Thyroid gland (tissue), 4 donors: ENCODE results near the gene RGL3. TPM values are rescaled to one million over a fixed set of nuclear protein-coding genes. Genes with fewer than 3 reads are reported as not detected.

Source experiments
- DNase-seq, 2 donors: peaks; one replicate each; pipeline ENCODE4 v3.0.0-alpha.2; 2019
- H3K27ac ChIP-seq, 3 donors: fragments of 200-600 bp; sonication (generic); 1 replicate in 2 of 3; 2 replicates in 1 of 3; pipeline ENCODE4 v1.5.1; 2016 to 2019; ENCODE audit warnings: mild to moderate bottlenecking in 1 of 3, moderate library complexity in 1 of 3
- H3K27me3 ChIP-seq: fragments of 200-600 bp; sonication (generic); one replicate; pipeline ENCODE4 v1.5.1; 2019
- H3K36me3 ChIP-seq, 2 donors: fragments of 200-600 bp; sonication (generic); one replicate each; pipeline ENCODE4 v1.5.1; 2016 to 2019
- H3K4me1 ChIP-seq, 2 donors: fragments of 200-600 bp; sonication (generic); one replicate each; pipeline ENCODE4 v1.5.1; 2017 to 2019
- H3K4me3 ChIP-seq, 3 donors: fragments of 200-600 bp; sonication (generic); replicated peaks in 1 of 3; 1 replicate in 2 of 3; 2 replicates in 1 of 3; pipeline ENCODE4 v1.5.1; 2016; ENCODE audit warnings: mild to moderate bottlenecking in 1 of 3
- H3K9me3 ChIP-seq: fragments of 200-600 bp; sonication (generic); one replicate; pipeline ENCODE4 v1.5.1; 2017
- POLR2A ChIP-seq, 2 donors: fragments of 450-650 bp; IDR thresholded peaks; one replicate each; pipeline ENCODE4 v1.6.1; 2017; ENCODE audit warnings: antibody characterized with exemption in 2 of 2, mild to moderate bottlenecking in 2 of 2, moderate library complexity in 1 of 2
- WGBS, 2 donors: methylation state at CpG; one replicate each; pipeline ENCODE4 v1.1.5; 2017; 5-methylcytosine and 5-hydroxymethylcytosine counted together
- intact Hi-C: fragments of 100-400 bp; cut with DNase I; formaldehyde crosslinking; loops from one replicate; pipeline ENCODE4 v1.15.1; 2023
- total RNA-seq, 4 donors: library from RNA; depleted of rRNA; stranded (reverse); fragments of >200 nt; gene quantifications; one replicate each; pipeline ENCODE4 v1.2.3, GENCODE V29; 2016
- TF ChIP-seq, protein P1 (sequence below), 6 experiments: fragments of 200-600 bp in 3 of 6; fragments of 450-650 bp in 3 of 6; sonication (generic) in 3 of 6; IDR thresholded peaks; one replicate each; pipeline ENCODE4 v1.5.1; 2016 to 2019; ENCODE audit warnings: antibody characterized with exemption in 6 of 6, mild to moderate bottlenecking in 2 of 6, inconsistent platforms in 1 of 6, moderate library complexity in 1 of 6

RGL3 gene
- total RNA-seq, 4 donors from 2014 or later, result 63.4 to 136 (median 101) TPM

DNA sequence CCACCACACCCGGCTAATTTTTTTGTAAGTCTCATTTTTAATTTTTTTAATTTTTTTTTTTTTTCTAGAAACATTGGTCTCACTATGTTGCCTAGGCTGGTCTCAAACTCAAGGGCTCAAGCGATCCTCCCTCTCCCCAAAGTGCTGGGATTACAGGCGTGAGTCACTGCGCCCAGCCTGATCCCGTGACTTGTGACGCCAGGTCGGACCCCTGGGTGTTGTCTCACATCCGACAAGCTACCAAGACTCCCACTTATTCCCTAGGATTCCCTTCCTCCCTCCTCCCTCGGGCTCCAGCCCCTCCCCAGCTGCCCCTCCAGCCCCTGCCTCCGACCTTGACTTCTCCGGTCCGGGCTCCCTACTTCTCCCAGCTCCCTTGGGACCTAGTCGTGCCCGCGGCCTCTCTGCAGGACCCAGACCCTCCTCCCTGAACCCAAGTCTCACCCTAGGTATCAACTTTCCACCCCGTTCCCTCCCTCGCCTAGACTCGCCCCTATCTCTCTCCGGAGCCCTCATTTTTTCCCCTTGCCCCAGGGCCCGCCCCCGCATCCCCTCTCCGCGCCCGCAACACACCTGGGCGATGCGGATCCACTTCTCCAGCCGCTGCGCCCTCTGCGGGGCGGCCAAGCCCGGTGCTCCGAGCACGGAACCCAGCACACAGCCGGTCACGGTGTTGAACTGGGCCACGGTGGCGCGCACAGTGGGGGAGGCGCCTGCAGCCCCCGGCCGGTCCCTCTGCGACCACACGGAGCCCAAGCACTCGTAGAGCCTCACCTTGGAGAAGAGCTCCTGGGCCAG, 13.1 kb downstream of the RGL3 start:
- no peak overlapping the region for H3K4me3 ChIP-seq

DNA sequence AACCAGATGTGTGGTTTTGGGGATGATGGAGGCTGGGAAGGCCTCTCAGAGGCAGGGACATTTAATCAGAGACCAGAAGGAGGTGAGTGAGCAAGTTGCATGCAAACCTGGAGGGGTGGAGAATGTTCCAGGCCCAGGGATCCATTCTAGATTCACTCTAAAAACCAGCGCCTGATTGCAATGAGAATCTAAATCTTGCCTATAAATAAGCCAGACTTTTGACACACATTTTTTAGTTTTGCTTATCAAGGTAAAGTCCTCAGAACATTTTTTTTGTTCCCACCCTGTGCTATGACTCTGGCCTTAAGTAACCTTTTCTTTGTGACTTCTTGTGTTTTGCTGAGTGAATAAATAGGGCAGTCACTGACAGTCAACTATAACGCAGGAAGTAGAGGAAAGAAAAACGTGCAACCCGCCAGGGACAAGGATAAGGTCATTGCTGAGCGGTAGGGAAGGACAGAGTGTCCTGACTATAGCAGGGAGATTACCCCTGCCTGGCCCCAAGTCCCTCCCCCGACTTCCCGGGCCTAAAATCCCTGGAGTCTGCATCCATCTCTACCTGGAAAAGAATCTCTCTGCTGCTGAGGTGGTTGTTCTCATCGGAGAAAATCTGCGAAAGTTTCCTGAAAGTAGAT, 14.4 kb downstream of the RGL3 start:
- TF ChIP-seq, protein P1, sequence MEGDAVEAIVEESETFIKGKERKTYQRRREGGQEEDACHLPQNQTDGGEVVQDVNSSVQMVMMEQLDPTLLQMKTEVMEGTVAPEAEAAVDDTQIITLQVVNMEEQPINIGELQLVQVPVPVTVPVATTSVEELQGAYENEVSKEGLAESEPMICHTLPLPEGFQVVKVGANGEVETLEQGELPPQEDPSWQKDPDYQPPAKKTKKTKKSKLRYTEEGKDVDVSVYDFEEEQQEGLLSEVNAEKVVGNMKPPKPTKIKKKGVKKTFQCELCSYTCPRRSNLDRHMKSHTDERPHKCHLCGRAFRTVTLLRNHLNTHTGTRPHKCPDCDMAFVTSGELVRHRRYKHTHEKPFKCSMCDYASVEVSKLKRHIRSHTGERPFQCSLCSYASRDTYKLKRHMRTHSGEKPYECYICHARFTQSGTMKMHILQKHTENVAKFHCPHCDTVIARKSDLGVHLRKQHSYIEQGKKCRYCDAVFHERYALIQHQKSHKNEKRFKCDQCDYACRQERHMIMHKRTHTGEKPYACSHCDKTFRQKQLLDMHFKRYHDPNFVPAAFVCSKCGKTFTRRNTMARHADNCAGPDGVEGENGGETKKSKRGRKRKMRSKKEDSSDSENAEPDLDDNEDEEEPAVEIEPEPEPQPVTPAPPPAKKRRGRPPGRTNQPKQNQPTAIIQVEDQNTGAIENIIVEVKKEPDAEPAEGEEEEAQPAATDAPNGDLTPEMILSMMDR (IDR thresholded peaks at IDR 0.05), result no peak
- TF ChIP-seq POLR2A (IDR thresholded peaks at IDR 0.05), result no peak
- DNase-seq, result no peak
- Histone ChIP-seq H3K4me3 (no peak overlapping the region), H3K36me3 (peaks cover 35 to 44% of the 10 kb centered on the region in 2 donors), H3K9me3 (no peaks in the 10 kb centered on the region), H3K4me1 (no peaks in the 10 kb centered on the region), H3K27me3 (no peaks in the 10 kb centered on the region), H3K27ac (no peak overlapping the region)
- 75 to 76% methylated on average over 9 of the region's 9 CpGs for WGBS, 2 donors
- intact Hi-C loops, result no loop called here

More for the DNA sequence above, 13.1 kb downstream of the RGL3 start:
- no peak for DNase-seq
- Histone ChIP-seq H3K27ac (no peak overlapping the region), H3K27me3 (no peaks in the 10 kb centered on the region), H3K9me3 (no peaks in the 10 kb centered on the region), H3K36me3 (peaks cover 28 to 37% of the 10 kb centered on the region in 2 donors), H3K4me1 (no peaks in the 10 kb centered on the region)
- TF ChIP-seq, protein P1 (IDR thresholded peaks at IDR 0.05), result no peak
- TF ChIP-seq POLR2A (IDR thresholded peaks at IDR 0.05), result no peak
- intact Hi-C loops, result no loop called here
- 79 to 83% methylated on average over 33 to 37 of the region's 44 CpGs for WGBS, 2 donors

DNA sequence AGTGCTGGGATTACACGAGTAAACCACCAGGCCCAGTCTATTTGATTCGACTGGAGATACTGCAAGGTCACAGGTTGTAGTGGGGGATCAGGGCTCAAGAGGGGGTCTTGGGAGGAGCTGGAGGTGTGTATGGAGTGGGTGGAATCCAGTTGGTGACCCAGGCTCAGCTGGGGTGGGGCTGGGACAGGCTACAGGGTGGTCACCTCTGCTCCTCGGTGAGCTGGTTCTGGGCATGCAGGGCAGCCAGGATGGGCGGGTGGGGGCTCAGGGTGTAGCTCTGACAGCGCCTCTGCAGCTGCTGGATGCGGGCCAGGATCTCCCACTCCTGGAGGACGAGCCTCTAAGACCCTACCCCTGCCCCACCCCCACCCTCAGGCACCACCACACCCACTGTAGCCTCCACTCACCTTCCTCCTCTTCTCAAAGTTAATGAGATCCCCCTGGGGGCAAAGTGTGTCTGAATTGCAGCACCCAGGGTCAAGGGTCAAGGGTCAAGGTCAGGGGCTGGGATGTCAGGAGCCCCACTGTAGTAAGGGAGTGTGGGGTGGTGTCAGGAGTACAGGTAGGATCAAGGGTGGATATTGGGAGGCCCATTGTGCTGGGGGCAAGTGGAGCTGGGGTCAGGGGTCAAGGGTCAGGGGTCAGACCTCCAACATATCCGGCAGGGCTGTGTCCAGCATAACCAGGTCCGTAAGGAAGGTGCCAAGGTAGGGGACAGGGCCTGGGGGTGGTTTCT, 17.1 kb downstream of the RGL3 start:
- Histone ChIP-seq H3K9me3 (no peaks in the 10 kb centered on the region), H3K36me3 (peaks cover 40 to 47% of the 10 kb centered on the region in 2 donors), H3K27me3 (no peaks in the 10 kb centered on the region), H3K27ac (no peak overlapping the region), H3K4me3 (no peak overlapping the region), H3K4me1 (no peaks in the 10 kb centered on the region)
- DNase-seq, result no peak
- TF ChIP-seq, protein P1 (IDR thresholded peaks at IDR 0.05), result no peak
- no peak for TF ChIP-seq POLR2A (IDR thresholded peaks at IDR 0.05)
- WGBS, 2 donors, result 85 to 90% methylated on average over 9 of the region's 9 CpGs
- intact Hi-C loops, result no loop called here

DNA sequence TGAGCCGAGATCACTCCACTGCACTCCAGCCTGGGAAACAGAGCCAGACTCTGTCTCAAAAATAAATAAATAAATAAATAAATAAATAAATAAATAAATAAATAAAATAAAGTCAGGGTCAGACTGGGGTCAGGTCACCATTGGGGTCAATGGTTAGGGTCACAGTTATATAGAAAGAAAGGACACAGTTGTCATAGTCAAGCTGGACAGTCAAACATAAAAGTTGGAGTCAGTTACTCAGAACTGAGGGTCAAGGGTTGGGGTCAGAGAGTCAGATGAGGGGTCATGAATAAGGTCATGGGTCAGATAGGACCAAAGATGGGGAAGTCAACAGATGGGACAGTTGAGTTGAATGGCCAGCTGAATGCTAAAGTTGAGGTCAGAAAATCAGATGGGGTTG, 18.3 kb downstream of the RGL3 start:
- 90 to 97% methylated on average over 1 of the region's 1 CpG for WGBS, 2 donors
- H3K36me3 ChIP-seq, result peaks cover 47 to 51% of the 10 kb centered on the region in 2 donors
- no peaks in the 10 kb centered on the region for H3K27me3 ChIP-seq
- intact Hi-C loops, result no loop called here
- no peak overlapping the region for H3K27ac ChIP-seq
- H3K4me1 ChIP-seq, result no peaks in the 10 kb centered on the region
- TF ChIP-seq POLR2A (IDR thresholded peaks at IDR 0.05), result no peak
- TF ChIP-seq, protein P1 (IDR thresholded peaks at IDR 0.05), result no peak
- H3K4me3 ChIP-seq, result no peak overlapping the region
- DNase-seq, result no peak
- no peaks in the 10 kb centered on the region for H3K9me3 ChIP-seq
